ENCODE data around the gene HBD. TPM values are rescaled to one million over a fixed set of nuclear protein-coding genes. Genes with fewer than 3 reads are reported as not detected.
A peak's percentile ranks its signal among the peaks of the same experiment; 100 is the strongest.

Gene HBD
- total and polyA plus RNA-seq, 2 donors from 2014 or later: 1.3 to 5.6 TPM

DNA sequence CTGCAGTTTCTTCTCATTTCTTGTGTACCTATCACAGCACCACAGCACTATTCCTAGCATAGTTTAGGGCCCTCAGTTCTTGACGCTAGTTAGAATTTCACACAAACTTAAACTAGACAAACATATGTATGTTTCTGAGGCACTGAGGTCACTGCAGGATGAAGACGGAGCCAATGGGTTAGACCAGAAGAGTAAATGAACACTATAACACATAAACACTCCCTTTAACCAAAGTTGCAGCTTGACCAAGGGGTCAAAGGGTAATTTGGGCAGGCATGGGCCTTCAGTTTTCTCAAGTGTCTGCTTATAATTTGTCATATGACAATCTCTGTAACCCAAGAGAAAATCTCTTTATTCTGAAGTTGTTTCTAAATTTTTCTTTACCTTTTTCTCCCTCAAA, 48.3 kb upstream of the HBD start:
- Histone ChIP-seq H3K4me3 (ENCODE audit: low read length in 3 of 3) (no peak overlapping the region), H3K27me3 (ENCODE audit: control insufficient read depth, insufficient read depth, low read length) (no peaks in the 10 kb centered on the region), H3K36me3 (ENCODE audit: control insufficient read depth in 2 of 3, insufficient read depth in 3 of 3, low read length in 3 of 3) (no peaks in the 10 kb centered on the region), H3K27ac (ENCODE audit: low read depth in 2 of 2, low read length in 2 of 2) (no peak overlapping the region), H3K4me1 (ENCODE audit: control insufficient read depth in 2 of 3, insufficient read depth in 2 of 3, low read depth in 1 of 3, low read length in 3 of 3) (no peaks in the 10 kb centered on the region), H3K9ac (ENCODE audit: low read length in 3 of 3) (no peak overlapping the region), H3K9me3 (ENCODE audit: control insufficient read depth in 2 of 3, insufficient read depth in 1 of 3, low read length in 3 of 3) (no peaks in the 10 kb centered on the region)
- DNase-seq (no peak), FAIRE-seq (no peak)
- intact Hi-C loops (cut with DNase I): no loop called here
- TF ChIP-seq, protein P1, sequence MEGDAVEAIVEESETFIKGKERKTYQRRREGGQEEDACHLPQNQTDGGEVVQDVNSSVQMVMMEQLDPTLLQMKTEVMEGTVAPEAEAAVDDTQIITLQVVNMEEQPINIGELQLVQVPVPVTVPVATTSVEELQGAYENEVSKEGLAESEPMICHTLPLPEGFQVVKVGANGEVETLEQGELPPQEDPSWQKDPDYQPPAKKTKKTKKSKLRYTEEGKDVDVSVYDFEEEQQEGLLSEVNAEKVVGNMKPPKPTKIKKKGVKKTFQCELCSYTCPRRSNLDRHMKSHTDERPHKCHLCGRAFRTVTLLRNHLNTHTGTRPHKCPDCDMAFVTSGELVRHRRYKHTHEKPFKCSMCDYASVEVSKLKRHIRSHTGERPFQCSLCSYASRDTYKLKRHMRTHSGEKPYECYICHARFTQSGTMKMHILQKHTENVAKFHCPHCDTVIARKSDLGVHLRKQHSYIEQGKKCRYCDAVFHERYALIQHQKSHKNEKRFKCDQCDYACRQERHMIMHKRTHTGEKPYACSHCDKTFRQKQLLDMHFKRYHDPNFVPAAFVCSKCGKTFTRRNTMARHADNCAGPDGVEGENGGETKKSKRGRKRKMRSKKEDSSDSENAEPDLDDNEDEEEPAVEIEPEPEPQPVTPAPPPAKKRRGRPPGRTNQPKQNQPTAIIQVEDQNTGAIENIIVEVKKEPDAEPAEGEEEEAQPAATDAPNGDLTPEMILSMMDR (IDR thresholded peaks at IDR 0.05; ENCODE audit: borderline replicate concordance, extremely low read depth, insufficient read depth): no peak

DNA sequence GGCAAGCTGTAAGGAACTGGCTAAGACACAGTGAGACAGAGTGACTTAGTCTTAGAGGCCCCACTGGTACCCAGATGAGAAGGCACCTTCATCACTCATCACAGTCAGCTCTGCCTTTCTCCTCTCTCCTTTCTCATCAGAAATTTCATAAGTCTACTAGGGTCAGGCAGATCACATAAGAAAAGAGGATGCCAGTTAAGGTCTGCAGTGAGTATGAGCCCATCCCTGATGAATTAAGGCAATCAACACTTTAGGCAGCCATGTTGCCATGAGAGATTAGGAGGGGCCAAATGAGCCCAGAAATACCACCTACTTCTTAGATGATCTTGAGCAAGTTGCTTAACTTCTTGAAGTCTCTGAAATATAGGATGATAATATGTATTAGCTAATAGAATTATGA, 47.3 kb upstream of the HBD start:
- no peak overlapping the region for H3K4me3 ChIP-seq (ENCODE audit: low read length in 3 of 3)

DNA sequence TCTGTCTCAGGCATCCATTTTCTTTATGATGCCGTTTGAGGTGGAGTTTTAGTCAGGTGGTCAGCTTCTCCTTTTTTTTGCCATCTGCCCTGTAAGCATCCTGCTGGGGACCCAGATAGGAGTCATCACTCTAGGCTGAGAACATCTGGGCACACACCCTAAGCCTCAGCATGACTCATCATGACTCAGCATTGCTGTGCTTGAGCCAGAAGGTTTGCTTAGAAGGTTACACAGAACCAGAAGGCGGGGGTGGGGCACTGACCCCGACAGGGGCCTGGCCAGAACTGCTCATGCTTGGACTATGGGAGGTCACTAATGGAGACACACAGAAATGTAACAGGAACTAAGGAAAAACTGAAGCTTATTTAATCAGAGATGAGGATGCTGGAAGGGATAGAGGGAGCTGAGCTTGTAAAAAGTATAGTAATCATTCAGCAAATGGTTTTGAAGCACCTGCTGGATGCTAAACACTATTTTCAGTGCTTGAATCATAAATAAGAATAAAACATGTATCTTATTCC, 46.4 kb upstream of the HBD start:
- DNase-seq (peak in 2 of 5 donors; percentile 23 to 64), FAIRE-seq (no peak)
- Histone ChIP-seq H3K9ac (ENCODE audit: low read length in 3 of 3) (no peak overlapping the region), H3K4me1 (ENCODE audit: control insufficient read depth in 2 of 3, insufficient read depth in 2 of 3, low read depth in 1 of 3, low read length in 3 of 3) (no peaks in the 10 kb centered on the region), H3K27me3 (ENCODE audit: control insufficient read depth, insufficient read depth, low read length) (no peaks in the 10 kb centered on the region), H3K9me3 (ENCODE audit: control insufficient read depth in 2 of 3, insufficient read depth in 1 of 3, low read length in 3 of 3) (no peaks in the 10 kb centered on the region), H3K4me3 (ENCODE audit: low read length in 3 of 3) (no peak overlapping the region), H3K36me3 (ENCODE audit: control insufficient read depth in 2 of 3, insufficient read depth in 3 of 3, low read length in 3 of 3) (no peaks in the 10 kb centered on the region), H3K27ac (ENCODE audit: low read depth in 2 of 2, low read length in 2 of 2) (no peak overlapping the region)
- intact Hi-C loops (cut with DNase I): no loop called here
- TF ChIP-seq, protein P1 (IDR thresholded peaks at IDR 0.05; ENCODE audit: borderline replicate concordance, extremely low read depth, insufficient read depth): no peak

More for the DNA sequence above, 47.3 kb upstream of the HBD start:
- Histone ChIP-seq H3K36me3 (ENCODE audit: control insufficient read depth in 2 of 3, insufficient read depth in 3 of 3, low read length in 3 of 3) (no peaks in the 10 kb centered on the region), H3K9ac (ENCODE audit: low read length in 3 of 3) (no peak overlapping the region), H3K9me3 (ENCODE audit: control insufficient read depth in 2 of 3, insufficient read depth in 1 of 3, low read length in 3 of 3) (no peaks in the 10 kb centered on the region), H3K27me3 (ENCODE audit: control insufficient read depth, insufficient read depth, low read length) (no peaks in the 10 kb centered on the region), H3K4me1 (ENCODE audit: control insufficient read depth in 2 of 3, insufficient read depth in 2 of 3, low read depth in 1 of 3, low read length in 3 of 3) (no peaks in the 10 kb centered on the region), H3K27ac (ENCODE audit: low read depth in 2 of 2, low read length in 2 of 2) (no peak overlapping the region)
- DNase-seq (no peak), FAIRE-seq (no peak)
- intact Hi-C loops (cut with DNase I): no loop called here
- TF ChIP-seq, protein P1 (IDR thresholded peaks at IDR 0.05; ENCODE audit: borderline replicate concordance, extremely low read depth, insufficient read depth): no peak

All from kidney (tissue), 14 donors.